ENCODE data around the gene GRM1.

DNA sequence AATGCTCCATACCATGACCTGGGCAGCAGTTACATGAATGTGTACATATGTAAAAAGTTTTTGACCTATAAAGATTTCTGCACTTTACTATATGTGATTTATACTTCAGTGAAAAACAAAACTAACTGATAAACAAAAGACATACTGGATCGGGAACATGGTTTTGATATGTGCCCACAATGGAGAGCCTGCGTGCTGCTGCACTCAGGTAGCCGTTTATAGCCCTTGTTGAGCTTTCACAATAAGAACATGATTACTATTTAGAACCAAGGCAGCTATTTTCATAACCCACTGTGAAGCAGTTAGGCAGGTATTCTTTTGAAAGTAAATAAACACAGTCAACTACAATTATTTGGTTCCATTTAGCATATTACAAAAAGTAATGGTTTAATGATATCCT, 318.8 kb downstream of the GRM1 start:
- TF ChIP-seq, protein P1, sequence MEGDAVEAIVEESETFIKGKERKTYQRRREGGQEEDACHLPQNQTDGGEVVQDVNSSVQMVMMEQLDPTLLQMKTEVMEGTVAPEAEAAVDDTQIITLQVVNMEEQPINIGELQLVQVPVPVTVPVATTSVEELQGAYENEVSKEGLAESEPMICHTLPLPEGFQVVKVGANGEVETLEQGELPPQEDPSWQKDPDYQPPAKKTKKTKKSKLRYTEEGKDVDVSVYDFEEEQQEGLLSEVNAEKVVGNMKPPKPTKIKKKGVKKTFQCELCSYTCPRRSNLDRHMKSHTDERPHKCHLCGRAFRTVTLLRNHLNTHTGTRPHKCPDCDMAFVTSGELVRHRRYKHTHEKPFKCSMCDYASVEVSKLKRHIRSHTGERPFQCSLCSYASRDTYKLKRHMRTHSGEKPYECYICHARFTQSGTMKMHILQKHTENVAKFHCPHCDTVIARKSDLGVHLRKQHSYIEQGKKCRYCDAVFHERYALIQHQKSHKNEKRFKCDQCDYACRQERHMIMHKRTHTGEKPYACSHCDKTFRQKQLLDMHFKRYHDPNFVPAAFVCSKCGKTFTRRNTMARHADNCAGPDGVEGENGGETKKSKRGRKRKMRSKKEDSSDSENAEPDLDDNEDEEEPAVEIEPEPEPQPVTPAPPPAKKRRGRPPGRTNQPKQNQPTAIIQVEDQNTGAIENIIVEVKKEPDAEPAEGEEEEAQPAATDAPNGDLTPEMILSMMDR (IDR thresholded peaks at IDR 0.05; ENCODE audit: insufficient read depth, low read length): no peak
- TF ChIP-seq GABPA (IDR thresholded peaks at IDR 0.05; ENCODE audit: low read depth) (no peak), POLR2AphosphoS5 (IDR thresholded peaks at IDR 0.05; ENCODE audit: low read depth) (no peak)
- TF ChIP-seq, protein P2, sequence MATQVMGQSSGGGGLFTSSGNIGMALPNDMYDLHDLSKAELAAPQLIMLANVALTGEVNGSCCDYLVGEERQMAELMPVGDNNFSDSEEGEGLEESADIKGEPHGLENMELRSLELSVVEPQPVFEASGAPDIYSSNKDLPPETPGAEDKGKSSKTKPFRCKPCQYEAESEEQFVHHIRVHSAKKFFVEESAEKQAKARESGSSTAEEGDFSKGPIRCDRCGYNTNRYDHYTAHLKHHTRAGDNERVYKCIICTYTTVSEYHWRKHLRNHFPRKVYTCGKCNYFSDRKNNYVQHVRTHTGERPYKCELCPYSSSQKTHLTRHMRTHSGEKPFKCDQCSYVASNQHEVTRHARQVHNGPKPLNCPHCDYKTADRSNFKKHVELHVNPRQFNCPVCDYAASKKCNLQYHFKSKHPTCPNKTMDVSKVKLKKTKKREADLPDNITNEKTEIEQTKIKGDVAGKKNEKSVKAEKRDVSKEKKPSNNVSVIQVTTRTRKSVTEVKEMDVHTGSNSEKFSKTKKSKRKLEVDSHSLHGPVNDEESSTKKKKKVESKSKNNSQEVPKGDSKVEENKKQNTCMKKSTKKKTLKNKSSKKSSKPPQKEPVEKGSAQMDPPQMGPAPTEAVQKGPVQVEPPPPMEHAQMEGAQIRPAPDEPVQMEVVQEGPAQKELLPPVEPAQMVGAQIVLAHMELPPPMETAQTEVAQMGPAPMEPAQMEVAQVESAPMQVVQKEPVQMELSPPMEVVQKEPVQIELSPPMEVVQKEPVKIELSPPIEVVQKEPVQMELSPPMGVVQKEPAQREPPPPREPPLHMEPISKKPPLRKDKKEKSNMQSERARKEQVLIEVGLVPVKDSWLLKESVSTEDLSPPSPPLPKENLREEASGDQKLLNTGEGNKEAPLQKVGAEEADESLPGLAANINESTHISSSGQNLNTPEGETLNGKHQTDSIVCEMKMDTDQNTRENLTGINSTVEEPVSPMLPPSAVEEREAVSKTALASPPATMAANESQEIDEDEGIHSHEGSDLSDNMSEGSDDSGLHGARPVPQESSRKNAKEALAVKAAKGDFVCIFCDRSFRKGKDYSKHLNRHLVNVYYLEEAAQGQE (IDR thresholded peaks at IDR 0.05; ENCODE audit: insufficient replicate concordance, low read depth): no peak

Measured in HL-60 (cell line).